ENCODE measurements around the gene GET4.

GRCh38 chr7:940599-941408, 64.5 kb downstream of the GET4 start:
- TF ChIP-seq, protein P1, sequence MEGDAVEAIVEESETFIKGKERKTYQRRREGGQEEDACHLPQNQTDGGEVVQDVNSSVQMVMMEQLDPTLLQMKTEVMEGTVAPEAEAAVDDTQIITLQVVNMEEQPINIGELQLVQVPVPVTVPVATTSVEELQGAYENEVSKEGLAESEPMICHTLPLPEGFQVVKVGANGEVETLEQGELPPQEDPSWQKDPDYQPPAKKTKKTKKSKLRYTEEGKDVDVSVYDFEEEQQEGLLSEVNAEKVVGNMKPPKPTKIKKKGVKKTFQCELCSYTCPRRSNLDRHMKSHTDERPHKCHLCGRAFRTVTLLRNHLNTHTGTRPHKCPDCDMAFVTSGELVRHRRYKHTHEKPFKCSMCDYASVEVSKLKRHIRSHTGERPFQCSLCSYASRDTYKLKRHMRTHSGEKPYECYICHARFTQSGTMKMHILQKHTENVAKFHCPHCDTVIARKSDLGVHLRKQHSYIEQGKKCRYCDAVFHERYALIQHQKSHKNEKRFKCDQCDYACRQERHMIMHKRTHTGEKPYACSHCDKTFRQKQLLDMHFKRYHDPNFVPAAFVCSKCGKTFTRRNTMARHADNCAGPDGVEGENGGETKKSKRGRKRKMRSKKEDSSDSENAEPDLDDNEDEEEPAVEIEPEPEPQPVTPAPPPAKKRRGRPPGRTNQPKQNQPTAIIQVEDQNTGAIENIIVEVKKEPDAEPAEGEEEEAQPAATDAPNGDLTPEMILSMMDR (optimal IDR thresholded peaks at IDR 0.05 in 1 of 3, IDR thresholded peaks at IDR 0.05 in 1 of 3, conservative IDR thresholded peaks at IDR 0.05 in 1 of 3; ENCODE audit: extremely low read depth in 1 of 3, insufficient read depth in 2 of 3, low read length in 3 of 3): no peak
- no peak for TF ChIP-seq EZH2 (IDR thresholded peaks at IDR 0.05; ENCODE audit: low read length)
